Progenitor cell of endocrine pancreas (in vitro differentiated cells): Measurements from ENCODE around the gene RPTOR. TPM values are rescaled to one million over a fixed set of nuclear protein-coding genes. Genes with fewer than 3 reads are reported as not detected.
A peak's percentile ranks its signal among the peaks of the same experiment; 100 is the strongest.

ENCODE experiments used
- DNase-seq: peaks from one replicate; pipeline ENCODE4 v3.0.0; 2021; ENCODE audit warnings: low spot score; ENCODE audit not compliant: unreplicated experiment
- H3K27ac Mint-ChIP-seq: 2 replicates; pipeline ENCODE4 v1.8.0; 2021; ENCODE audit warnings: mild to moderate bottlenecking, moderate library complexity, mixed read lengths
- H3K27me3 Mint-ChIP-seq: 2 replicates; pipeline ENCODE4 v1.8.0; 2021; ENCODE audit warnings: mixed read lengths
- H3K36me3 Mint-ChIP-seq: 2 replicates; pipeline ENCODE4 v1.8.0; 2022; ENCODE audit warnings: mixed read lengths; ENCODE audit not compliant: insufficient read depth
- H3K4me1 Mint-ChIP-seq: 2 replicates; pipeline ENCODE4 v1.8.0; 2021; ENCODE audit warnings: low read depth, mixed read lengths
- H3K4me3 Mint-ChIP-seq: 2 replicates; pipeline ENCODE4 v1.8.0; 2021; ENCODE audit warnings: low read depth, mild to moderate bottlenecking, moderate library complexity, mixed read lengths
- H3K9me3 Mint-ChIP-seq: 2 replicates; pipeline ENCODE4 v1.8.0; 2021; ENCODE audit warnings: low read depth, mixed read lengths
- total RNA-seq: library from RNA; stranded (reverse); gene quantifications from 2 replicates; pipeline ENCODE4 v1.2.1, GENCODE V29; 2021
- TF ChIP-seq, protein P1 (sequence below): fragments of 200-600 bp; sonication (generic); IDR thresholded peaks from one replicate; pipeline ENCODE4 v1.5.0; 2021; ENCODE audit warnings: antibody characterized with exemption, mild to moderate bottlenecking; ENCODE audit not compliant: unreplicated experiment

RPTOR gene
- total RNA-seq, 1 donor from 2014 or later = 40.0 TPM

DNA sequence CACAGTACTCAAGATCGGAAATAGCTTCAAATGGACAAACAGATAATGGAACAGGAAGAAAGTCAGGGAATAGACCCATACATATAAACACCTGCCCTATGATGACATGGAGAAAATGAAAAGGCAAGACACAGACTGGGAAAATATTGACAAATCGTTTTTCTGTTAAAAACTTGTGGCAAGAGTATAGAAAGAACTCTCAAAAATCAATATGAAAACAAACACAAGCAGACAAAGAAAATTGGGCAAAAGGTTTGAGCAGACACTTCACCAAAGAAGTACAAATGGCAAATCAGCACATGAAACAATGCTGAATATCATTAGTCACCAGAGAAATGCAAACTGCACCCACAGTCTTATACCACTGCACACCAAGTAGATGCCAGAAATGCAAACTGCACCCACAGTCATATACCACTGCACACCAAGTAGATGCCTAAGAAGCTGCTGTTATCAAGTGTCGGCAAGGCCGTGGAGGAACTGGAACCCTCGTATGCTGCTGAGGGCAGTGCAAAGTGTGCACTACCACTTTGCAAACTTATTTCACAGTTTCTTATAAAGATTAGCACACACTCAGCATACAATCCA is 323.5 kb downstream of the RPTOR start:
- Mint-ChIP-seq H3K4me1 (peaks cover 22% of the 10 kb centered on the region), H3K4me3 (no peak overlapping the region), H3K9me3 (peaks cover 8% of the 10 kb centered on the region)

DNA sequence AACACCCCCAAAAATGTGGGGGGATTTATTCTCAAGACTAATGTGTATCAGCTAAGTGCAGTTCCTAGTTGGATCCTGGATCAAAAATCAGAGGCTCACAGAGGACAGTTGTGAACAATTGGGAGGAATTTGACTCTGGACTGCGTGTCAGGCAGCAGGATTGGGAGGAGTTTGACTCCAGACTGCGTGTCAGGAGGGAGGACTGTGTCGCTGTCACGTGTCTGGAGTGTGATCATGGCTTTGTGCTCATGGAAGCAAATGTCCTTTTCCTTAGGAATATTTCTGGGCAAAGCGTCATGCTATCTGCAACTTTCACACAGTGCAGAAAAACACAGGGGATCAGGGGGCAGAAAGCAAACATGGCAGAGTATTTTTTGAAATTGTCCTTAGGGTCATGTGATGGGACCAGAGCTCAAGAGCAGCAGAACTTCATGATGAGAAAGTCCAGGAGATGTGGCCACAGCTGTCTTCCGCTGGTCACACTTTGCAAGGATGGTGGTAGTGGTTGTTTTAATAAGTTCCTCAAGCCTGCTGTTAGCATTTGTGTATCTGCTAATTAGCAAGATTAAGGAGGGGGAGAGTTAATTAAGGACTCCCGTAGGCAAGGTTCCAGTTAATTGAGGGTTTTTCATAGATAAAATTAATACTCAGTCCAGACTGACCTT is 325.0 kb downstream of the RPTOR start:
- no peaks in the 10 kb centered on the region for H3K27me3 Mint-ChIP-seq
- no peak overlapping the region for H3K27ac Mint-ChIP-seq
- H3K36me3 Mint-ChIP-seq = peaks cover 8% of the 10 kb centered on the region
- H3K4me1 Mint-ChIP-seq = peaks cover 24% of the 10 kb centered on the region
- TF ChIP-seq, protein P1, sequence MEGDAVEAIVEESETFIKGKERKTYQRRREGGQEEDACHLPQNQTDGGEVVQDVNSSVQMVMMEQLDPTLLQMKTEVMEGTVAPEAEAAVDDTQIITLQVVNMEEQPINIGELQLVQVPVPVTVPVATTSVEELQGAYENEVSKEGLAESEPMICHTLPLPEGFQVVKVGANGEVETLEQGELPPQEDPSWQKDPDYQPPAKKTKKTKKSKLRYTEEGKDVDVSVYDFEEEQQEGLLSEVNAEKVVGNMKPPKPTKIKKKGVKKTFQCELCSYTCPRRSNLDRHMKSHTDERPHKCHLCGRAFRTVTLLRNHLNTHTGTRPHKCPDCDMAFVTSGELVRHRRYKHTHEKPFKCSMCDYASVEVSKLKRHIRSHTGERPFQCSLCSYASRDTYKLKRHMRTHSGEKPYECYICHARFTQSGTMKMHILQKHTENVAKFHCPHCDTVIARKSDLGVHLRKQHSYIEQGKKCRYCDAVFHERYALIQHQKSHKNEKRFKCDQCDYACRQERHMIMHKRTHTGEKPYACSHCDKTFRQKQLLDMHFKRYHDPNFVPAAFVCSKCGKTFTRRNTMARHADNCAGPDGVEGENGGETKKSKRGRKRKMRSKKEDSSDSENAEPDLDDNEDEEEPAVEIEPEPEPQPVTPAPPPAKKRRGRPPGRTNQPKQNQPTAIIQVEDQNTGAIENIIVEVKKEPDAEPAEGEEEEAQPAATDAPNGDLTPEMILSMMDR = no peak
- peaks cover 5% of the 10 kb centered on the region for H3K9me3 Mint-ChIP-seq
- DNase-seq = no peak
- H3K4me3 Mint-ChIP-seq = no peak overlapping the region

More for the DNA sequence above, 323.5 kb downstream of the RPTOR start:
- TF ChIP-seq, protein P1 = no peak
- Mint-ChIP-seq H3K27me3 (no peaks in the 10 kb centered on the region), H3K27ac (peak overlapping the region; percentile 54), H3K36me3 (peaks cover 12% of the 10 kb centered on the region)
- no peak for DNase-seq

DNA sequence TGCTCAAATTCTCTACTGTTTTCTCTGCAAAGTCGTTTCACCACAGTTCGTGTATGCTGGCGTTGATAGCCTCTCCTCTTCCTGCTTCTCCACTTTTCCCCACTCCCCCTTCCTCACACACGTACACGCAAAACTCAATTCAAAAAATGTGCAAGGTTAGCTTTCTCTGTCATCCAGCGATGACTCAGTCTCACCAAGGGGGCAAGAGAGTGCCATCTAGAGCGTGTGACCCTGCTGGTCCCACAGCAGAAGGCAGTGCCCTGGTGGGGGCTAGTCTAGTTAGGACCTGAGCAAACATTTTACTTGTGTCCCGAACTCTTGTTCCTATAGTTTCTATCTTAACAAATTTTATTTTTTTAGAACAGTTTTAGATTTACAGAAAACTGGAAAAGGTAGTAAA is 325.8 kb downstream of the RPTOR start:
- Mint-ChIP-seq H3K27me3 (no peaks in the 10 kb centered on the region), H3K4me1 (peaks cover 21% of the 10 kb centered on the region), H3K36me3 (peaks cover 11% of the 10 kb centered on the region), H3K9me3 (peaks cover 5% of the 10 kb centered on the region), H3K4me3 (no peak overlapping the region), H3K27ac (no peak overlapping the region)
- no peak for DNase-seq
- TF ChIP-seq, protein P1 = no peak

DNA sequence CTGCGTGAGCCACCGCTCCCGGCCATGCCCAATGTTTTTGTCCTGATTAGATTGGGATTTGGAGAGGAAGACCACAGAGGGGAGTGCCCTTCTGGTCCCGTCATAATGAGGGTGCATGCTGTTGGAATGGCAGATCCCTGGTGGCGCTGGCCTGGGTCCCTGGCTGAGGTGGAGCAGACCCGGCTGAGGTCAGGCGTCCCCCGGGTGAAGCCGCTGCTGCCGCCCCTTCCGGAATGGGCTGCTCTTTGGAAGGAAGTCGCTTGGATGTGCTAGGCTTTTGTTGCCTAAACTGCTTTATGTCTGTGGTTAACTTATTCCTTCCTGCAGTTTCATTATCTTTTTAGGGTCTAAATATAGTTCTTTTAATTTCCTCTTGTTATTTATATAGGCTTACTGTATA is 326.7 kb downstream of the RPTOR start:
- TF ChIP-seq, protein P1 = no peak
- peaks cover 16% of the 10 kb centered on the region for H3K4me1 Mint-ChIP-seq
- H3K9me3 Mint-ChIP-seq = peaks cover 5% of the 10 kb centered on the region
- peaks cover 9% of the 10 kb centered on the region for H3K36me3 Mint-ChIP-seq
- no peak for DNase-seq
- H3K27me3 Mint-ChIP-seq = no peaks in the 10 kb centered on the region
- H3K27ac Mint-ChIP-seq = peak overlapping the region; percentile 29
- no peak overlapping the region for H3K4me3 Mint-ChIP-seq

DNA sequence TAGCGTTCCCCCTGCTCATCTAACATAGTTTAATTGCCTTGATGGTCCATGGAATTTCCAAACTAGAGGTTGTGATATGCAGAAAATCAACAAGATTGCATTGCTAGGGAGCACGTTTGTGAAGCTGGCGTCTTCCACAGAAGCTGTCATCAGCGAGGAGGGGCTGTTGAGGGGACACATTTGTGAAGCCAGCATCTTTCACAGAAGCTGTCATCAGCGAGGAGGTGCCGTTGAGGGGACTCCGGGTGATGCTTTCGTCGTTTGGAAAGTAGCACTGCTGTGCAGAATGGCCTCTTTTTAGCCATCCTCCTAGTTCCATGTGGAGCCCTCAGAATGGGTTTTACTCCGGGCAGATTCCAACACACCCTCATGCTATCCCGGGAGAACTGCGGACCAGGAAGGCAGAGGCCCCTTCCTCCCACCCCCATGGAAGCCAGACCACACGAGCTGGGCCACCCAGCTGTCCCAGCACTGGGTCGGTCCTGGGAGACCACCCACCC is 327.4 kb downstream of the RPTOR start:
- H3K4me3 Mint-ChIP-seq = no peak overlapping the region
- H3K27me3 Mint-ChIP-seq = no peaks in the 10 kb centered on the region
- peaks cover 14% of the 10 kb centered on the region for H3K4me1 Mint-ChIP-seq
- H3K36me3 Mint-ChIP-seq = peaks cover 8% of the 10 kb centered on the region
- peaks cover 5% of the 10 kb centered on the region for H3K9me3 Mint-ChIP-seq
- no peak for DNase-seq
- TF ChIP-seq, protein P1 = no peak
- peak overlapping the region; percentile 29 for H3K27ac Mint-ChIP-seq
